Renal pelvis (tissue), 3 donors: ENCODE measurements around the gene CMC4. TPM values are rescaled to one million over a fixed set of nuclear protein-coding genes. Genes with fewer than 3 reads are reported as not detected.

Source experiments
- polyA plus RNA-seq, 3 donors: library from polyadenylated mRNA; unstranded; fragments of 120-200 nt; gene quantifications; one replicate each; pipeline ENCODE4 v1.2.1, GENCODE V29; 2013; ENCODE audit not compliant: insufficient read length in 3 of 3

CMC4 gene
- polyA plus RNA-seq, 3 donors: 7.1 to 9.7 (median 8.0) TPM

Other genes with a start within 250 kb of the CMC4 start
- gene SMIM9, start 236.5 kb downstream of the CMC4 start, polyA plus RNA-seq: not detected
- 10 to 100 TPM; 11.9 to 23.4 (median 15.5) TPM for gene F8A1, start 184.8 kb downstream of the CMC4 start, polyA plus RNA-seq
- 10 to 100 TPM; 12.0 to 14.2 (median 13.3) TPM for gene F8, start 48.4 kb downstream of the CMC4 start, polyA plus RNA-seq
- 100 to 1,000 TPM; 100 to 121 (median 110) TPM for gene FUNDC2, start 44.3 kb downstream of the CMC4 start, polyA plus RNA-seq
- gene MTCP1, start within 50 bp of the CMC4 start, polyA plus RNA-seq: 10 to 100 TPM; 17.9 to 21.2 (median 18.2) TPM
- 10 to 100 TPM; 23.8 to 29.5 (median 25.7) TPM for gene BRCC3, start 372 bp upstream of the CMC4 start, polyA plus RNA-seq
- 10 to 100 TPM; 69.0 to 73.1 (median 69.4) TPM for gene VBP1, start 145.3 kb upstream of the CMC4 start, polyA plus RNA-seq
- gene RAB39B, start 193.4 kb upstream of the CMC4 start, polyA plus RNA-seq: 1 to 10 TPM; 2.8 to 2.9 (median 2.8) TPM